A549 (cell line): Measurements from ENCODE around the gene PRX.

Experiments
- CBX2 ChIP-seq: fragments of 200-600 bp; sonication (generic); IDR thresholded peaks from 2 replicates; pipeline ENCODE4 v1.6.1; 2016; ENCODE audit warnings: low read depth, mild to moderate bottlenecking, borderline replicate concordance
- CEBPB ChIP-seq, 2 experiments: fragments of >200 bp in 1 of 2; sonication (Bioruptor Twin) in 1 of 2; formaldehyde crosslinking in 1 of 2; IDR thresholded peaks; 2 replicates each; pipeline ENCODE4 v1.6.1; 2012 to 2016
- CHD2 ChIP-seq: fragments of 150-350 bp; IDR thresholded peaks from 2 replicates; pipeline ENCODE4 v1.6.1; 2014; ENCODE audit warnings: low read length; ENCODE audit not compliant: partially characterized antibody
- EP300 ChIP-seq, 2 experiments: fragments of >200 bp; sonication (Bioruptor Twin); formaldehyde crosslinking; IDR thresholded peaks; 2 replicates in 1 of 2; 3 replicates in 1 of 2; pipeline ENCODE4 v1.6.1; 2016 to 2017
- POLR2A ChIP-seq: IDR thresholded peaks from 2 replicates; pipeline ENCODE4 v1.6.1; 2012; ENCODE audit warnings: mild to moderate bottlenecking, low read length
- RAD21 ChIP-seq, 2 experiments: fragments of >200 bp in 1 of 2; sonication (Bioruptor Twin) in 1 of 2; formaldehyde crosslinking in 1 of 2; IDR thresholded peaks in 1 of 2; conservative IDR thresholded peaks in 1 of 2; 2 replicates in 1 of 2; 3 replicates in 1 of 2; pipeline ENCODE4 v1.6.1; 2012 to 2018; ENCODE audit warnings: inconsistent platforms in 1 of 2
- RCOR1 ChIP-seq: fragments of 150-350 bp; IDR thresholded peaks from 2 replicates; pipeline ENCODE4 v1.6.1; 2014; ENCODE audit warnings: antibody characterized with exemption, low read length, low read depth
- TF ChIP-seq, protein P1 (sequence below): fragments of >200 bp; sonication (Bioruptor Twin); formaldehyde crosslinking; IDR thresholded peaks from 3 replicates; pipeline ENCODE4 v1.5.1; 2016

DNA sequence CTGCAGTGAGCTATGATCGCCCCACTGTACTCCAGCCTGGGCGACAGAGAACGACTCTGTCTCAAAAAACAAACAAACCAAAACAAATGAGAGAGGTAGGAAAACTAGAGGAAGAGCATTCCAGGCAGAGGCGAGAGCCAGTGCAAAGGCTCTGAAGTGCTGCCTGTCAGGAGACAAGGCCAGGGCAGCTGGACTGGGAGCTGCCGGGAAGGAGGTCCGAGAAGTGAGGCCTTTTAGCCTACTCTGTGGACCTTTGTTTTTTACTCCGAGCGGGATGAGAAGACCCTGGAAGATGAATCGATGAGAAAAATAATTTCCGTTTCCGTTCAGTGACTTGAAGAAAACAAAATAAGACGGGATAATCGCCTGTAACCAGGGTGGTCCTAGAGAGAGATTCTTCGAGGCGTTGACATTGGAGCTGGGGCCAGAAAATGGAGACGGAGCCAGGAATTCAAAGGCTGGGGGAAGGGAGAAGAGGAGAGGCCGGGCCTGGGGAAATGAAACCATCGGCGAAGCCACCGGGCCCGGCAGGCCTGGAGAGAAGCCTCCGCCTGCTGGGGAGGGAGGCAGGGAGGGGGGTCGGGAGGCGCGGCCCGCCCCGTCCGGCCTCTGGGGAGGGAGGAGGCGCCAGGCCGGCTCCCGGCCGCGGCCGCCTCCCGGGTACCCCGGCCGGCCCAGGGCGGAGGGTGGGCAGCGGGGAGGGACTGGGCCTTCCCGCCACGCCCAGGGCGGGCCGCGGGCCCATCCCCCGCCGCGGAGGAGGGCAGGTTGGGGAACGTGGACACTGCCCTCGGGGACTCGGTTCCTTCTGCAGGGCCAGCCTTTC is 20.4 kb upstream of the PRX start:
- TF ChIP-seq RCOR1 (no peak), POLR2A (peak; percentile 90), EP300 (IDR thresholded peaks at IDR 0.05) (no peak), CBX2 (no peak), CHD2 (peak; percentile 47), RAD21 (conservative IDR thresholded peaks at IDR 0.05 in 1 of 2, IDR thresholded peaks at IDR 0.05 in 1 of 2) (no peak; a peak in 1 of 5 replicates), CEBPB (IDR thresholded peaks at IDR 0.05) (0 out of 4 replicates have a peak, but pooled peaks of 1 of the 2 experiments have one; percentile 3)
- TF ChIP-seq, protein P1, sequence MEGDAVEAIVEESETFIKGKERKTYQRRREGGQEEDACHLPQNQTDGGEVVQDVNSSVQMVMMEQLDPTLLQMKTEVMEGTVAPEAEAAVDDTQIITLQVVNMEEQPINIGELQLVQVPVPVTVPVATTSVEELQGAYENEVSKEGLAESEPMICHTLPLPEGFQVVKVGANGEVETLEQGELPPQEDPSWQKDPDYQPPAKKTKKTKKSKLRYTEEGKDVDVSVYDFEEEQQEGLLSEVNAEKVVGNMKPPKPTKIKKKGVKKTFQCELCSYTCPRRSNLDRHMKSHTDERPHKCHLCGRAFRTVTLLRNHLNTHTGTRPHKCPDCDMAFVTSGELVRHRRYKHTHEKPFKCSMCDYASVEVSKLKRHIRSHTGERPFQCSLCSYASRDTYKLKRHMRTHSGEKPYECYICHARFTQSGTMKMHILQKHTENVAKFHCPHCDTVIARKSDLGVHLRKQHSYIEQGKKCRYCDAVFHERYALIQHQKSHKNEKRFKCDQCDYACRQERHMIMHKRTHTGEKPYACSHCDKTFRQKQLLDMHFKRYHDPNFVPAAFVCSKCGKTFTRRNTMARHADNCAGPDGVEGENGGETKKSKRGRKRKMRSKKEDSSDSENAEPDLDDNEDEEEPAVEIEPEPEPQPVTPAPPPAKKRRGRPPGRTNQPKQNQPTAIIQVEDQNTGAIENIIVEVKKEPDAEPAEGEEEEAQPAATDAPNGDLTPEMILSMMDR, result no peak
